GM12891 (cell line): ENCODE results near the gene CRNKL1.

Source experiments
- PAX5 ChIP-seq: IDR thresholded peaks from 2 replicates; pipeline ENCODE4 v1.6.1; 2011; ENCODE audit warnings: low read length, moderate library complexity, mild to moderate bottlenecking; ENCODE audit not compliant: insufficient read depth, severe bottlenecking
- POLR2A ChIP-seq: IDR thresholded peaks from 2 replicates; pipeline ENCODE4 v1.6.1; 2011; ENCODE audit warnings: low read depth, low read length, control low read depth
- POLR2AphosphoS5 ChIP-seq: IDR thresholded peaks from 2 replicates; pipeline ENCODE4 v1.6.1; 2011; ENCODE audit warnings: low read depth, low read length, control low read depth
- POU2F2 ChIP-seq: IDR thresholded peaks from 2 replicates; pipeline ENCODE4 v1.6.1; 2011; ENCODE audit warnings: low read depth, mild to moderate bottlenecking, control low read depth, low read length, moderate library complexity
- SPI1 ChIP-seq: IDR thresholded peaks from 2 replicates; pipeline ENCODE4 v1.6.1; 2011; ENCODE audit warnings: low read depth, low read length, control low read depth
- TAF1 ChIP-seq: IDR thresholded peaks from 2 replicates; pipeline ENCODE4 v1.6.1; 2011; ENCODE audit warnings: low read depth, low read length, control low read depth

DNA sequence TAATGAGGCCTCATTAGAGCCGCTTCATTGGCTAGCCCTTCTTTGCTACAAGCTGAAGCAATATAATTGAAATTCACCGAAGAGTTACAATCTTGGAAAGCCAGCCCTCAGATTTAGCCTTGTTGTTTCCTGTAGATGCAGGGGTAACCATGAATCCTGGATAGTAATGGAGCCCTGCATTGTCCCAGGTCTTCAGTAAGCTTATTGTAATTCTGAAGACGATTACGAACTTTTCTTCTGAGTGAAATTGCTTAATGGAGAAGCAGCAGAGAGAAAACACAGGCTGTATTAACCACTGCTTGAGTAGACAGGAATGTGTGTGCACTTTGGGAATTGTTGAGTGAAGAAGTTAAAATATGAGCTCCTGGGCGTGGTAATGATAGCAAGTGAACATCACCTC is 61.4 kb downstream of the CRNKL1 start:
- TF ChIP-seq TAF1 (no peak), PAX5 (no peak), POLR2A (no peak), SPI1 (no peak), POLR2AphosphoS5 (no peak), POU2F2 (no peak)
